GM18507 (cell line): ENCODE measurements around the gene IQSEC2.

Experiments used
- DNase-seq: peaks from one replicate; pipeline ENCODE4 v3.0.0; 2011; ENCODE audit warnings: low read depth; ENCODE audit not compliant: insufficient read length; ENCODE audit errors: extremely low spot score
- FAIRE-seq: peaks from 2 replicates; lab custom pipeline; 2011; peaks lifted over from hg19 to GRCh38; lab: Jason Lieb, UNC

Gene IQSEC2

DNA sequence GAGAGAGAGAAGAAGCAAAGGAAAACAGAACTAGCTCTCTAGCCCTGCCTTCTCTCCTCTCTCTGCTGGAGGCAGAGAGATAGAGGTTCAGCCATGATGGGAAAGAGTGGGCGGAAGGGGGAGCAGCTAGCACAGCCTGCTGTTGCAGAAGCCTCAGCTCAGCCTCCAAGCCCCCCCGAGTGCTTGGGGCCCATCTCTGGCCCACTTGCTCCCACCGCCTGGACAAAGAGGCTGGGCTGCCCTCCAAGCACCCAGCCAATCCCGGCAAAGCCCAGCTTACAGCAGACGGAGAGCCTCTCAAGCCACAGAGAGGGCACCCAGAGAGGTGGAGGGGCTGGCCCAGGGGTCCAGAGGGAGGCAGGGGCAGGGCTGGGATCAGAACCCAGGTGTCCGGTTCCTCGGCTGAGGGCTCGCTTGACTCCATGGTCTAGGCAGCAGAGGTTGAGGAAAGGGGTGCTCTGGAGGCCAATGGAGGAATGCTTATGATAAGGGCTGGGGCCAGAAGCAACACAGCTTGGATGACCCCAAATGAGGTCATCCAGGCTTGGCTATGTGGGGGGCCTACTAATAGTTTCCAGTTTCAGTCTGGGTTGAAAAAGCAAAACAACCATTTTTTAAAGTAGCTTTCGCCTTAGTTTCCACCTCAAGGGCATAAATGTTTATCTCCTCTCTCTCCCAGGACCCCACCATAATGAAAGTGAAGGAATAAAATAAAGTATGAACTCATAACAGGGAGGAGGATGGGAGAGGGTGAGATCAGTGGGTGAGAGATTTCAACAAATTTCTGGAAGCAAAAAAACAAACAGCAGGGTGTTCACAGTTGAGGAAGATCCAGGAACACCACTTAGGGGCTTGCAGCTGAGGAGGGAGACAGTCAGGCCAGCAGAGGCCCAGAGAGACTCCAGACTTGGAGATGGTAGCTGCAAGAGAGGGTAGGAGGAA, 24.9 kb upstream of the IQSEC2 start:
- DNase-seq (no peak), FAIRE-seq (no peak)

DNA sequence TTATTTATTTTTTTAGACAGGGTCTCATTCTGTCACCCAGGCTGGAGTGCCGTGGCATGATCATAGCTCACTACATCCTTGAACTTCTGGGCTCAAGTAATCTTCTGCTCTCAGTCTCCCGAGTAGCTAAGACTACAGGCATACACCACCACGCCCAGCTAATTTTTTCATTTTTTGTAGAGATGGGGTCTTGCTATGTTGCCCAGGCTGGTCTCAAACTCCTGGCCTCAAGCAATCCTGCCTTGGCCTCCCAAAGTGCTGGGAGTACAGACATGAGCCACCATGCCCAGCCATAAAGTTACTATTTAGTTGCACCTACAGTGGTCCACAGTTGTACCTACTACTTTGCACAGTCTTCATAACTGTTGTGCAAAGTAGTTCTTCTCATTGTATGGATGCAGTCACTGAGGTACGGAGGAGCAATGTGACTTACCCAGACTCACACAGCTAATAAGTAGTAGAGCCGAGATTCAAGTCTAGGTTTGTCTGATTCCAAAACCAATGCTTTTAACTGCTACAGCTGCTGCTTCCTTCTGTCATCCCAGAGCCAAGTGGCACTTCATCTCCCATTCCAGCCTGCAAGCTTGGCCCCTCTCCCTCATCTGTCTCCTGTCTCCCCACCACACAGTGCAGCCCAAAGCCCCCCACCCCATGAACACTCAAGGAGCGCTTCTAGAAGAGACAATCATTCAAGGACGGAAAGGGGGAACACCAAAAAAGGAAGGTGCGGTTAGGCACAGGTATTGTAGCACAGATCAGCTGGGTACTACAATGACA, 24.0 kb upstream of the IQSEC2 start:
- no peak for FAIRE-seq
- no peak for DNase-seq

DNA sequence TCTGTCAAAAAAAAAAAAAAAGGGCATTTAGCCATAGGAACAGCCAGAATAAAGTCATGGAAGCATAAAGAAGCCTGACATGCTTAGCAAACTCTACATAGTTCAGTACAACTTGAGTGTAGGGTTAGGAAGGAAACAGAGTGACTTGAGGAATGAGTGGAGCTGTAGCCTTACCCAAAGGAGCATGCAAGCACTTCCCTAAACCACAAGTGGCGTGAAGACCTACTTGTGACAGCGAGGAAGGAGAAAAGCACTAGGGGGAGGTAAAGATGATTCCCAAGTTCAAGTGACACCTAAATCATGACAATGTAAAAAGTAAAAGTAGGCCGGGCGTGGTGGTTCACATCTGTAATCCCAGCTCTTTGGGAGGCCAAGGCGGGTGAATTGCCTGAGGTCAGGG, 21.8 kb upstream of the IQSEC2 start:
- DNase-seq (no peak), FAIRE-seq (no peak)

DNA sequence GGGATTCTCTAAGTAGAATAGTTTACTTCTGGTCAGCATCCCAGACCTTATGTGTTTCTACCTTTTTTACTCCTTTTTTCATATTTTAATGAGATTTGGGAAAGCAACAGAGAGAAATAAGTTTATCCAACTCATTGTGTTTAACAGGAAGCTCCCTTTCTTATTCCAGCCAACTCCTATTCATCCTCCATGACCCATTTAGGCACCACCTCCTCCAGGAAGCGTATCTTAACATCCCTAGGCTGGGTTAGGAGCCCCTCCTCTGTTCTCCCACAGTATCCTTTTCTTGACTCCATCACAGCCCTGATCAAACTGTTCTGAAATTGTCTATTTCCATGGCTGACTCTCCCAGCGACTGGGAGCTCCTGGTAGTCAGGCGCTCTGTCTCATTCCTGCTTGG, 18.8 kb upstream of the IQSEC2 start:
- FAIRE-seq, result no peak
- no peak for DNase-seq

DNA sequence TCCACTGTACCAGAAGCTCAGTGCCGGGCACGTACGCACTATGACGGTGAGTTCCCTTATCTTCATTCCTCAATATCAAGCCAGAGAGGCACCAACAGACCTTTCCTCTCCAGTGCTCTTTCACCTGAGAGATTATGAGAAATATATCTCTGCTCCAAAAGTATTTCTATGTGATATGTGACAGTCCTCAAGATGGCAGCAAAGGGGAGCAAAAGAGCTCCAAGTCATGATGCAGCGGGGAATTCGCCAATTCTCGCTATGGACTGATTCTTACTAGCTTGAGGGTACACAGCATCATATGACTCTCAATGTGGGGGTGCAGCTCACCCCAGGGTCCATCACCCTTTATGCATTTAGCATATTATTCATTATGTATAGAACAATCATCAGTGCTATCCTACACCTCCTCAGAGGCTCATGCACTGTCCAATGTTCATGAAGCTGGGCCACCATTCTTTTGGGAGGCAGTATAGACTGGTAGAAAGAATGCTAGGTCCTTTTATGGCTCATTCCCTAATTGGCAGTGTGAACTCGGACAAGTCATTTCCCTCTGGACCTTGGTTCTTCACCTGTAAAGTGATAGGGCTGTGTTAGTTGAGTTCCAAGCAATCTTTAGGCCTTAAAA, 12.8 kb upstream of the IQSEC2 start:
- no peak for DNase-seq
- FAIRE-seq, result no peak

DNA sequence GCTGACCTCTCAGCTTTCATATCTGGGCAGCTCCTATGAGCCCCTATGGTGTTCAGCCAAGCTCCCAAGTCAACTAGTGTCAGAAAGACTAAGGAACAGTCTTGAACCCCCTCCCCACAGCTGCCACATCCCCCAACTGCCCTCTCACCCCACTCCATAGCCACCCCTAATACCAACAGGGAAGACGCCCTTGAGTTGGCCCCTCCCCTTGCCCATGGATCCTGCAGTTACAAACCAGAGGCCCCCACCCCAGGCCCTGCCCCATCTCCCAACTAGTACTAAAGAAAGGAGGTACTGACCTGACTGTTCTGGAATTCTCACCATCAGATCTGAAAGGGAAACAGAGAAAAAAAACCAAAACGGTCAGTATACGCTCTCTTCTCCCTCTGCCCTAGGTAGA, 10.2 kb upstream of the IQSEC2 start:
- no peak for DNase-seq
- FAIRE-seq, result no peak

DNA sequence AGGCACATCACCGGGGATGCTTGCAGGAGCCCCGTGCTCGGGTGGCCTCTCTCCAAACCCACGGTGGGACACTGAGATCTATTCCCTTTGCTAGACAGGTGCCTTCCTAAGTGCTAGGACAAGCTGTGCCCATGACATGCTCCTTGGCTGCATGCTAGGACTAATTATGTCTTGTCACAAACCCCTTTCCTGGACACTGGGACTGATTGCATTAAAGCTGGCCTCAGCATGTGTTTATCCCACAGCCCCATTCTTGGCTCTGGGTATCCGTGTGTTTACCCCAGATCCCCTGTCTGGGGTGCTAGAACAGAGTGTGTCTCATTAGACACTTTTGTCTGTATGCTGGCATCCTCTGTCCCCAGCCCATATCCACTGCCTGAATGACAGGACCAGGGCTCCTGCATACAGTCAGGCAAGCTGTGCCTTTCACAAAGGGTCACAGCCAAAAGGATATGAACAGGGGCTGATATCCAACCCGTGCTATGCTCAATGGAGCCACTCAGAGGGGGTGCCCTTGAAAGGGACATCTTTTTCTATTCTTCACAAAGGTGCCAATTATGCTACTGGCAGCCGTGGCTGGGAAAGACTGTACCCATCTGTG, 9.2 kb upstream of the IQSEC2 start:
- DNase-seq (no peak), FAIRE-seq (no peak)

DNA sequence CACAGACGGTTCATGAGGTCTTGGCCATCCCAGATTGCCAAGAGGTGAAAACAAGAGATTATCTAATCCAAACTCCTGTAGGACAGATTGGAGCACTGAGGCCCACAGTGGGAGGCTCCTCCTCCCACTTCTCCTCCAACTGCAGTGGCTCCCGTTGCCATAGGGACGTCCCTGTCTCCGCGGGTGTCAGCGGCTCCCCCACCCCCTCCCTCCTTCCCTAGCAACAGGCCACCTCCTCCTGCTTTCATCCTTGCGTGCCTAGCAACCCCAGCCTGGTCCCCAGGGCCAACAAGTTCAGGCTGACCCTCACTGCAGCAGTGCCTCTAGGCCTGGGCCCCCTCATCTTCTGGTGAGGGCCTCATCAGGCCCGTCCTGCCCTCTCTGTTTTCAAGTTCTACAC, 6.8 kb upstream of the IQSEC2 start:
- DNase-seq, result no peak
- no peak for FAIRE-seq

DNA sequence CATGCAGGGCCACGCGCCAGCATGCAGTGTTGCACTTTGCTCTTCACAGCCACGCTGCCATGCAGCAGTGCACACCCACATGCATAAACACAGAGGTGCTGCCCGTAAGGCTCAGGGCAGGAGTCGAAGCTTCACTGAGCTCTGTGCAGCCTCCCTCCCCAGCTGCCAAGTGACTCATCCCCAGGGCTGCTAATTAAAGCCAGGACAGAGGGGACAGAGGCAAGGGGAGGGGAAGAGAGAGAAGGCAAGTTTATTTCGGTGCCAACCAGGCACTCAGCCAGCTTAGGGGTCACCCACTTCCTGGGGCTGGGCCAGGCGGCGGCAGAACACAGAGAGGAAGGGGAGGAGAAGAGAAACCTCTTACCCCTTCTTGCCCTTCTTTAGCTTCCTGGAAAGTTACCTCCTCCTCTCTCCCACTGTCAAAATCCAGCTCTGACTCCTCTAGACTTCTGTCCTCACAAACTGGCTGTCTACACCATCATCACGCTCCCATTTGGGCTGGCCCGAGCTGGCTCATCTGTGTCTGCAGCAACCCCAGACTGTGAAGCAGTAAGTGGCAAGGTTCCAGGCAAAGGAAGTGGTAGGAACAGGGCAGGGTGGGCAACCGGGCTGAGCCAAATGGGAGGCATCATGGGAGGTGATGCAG, 6.2 kb upstream of the IQSEC2 start:
- peak; percentile 26 for FAIRE-seq
- no peak for DNase-seq

DNA sequence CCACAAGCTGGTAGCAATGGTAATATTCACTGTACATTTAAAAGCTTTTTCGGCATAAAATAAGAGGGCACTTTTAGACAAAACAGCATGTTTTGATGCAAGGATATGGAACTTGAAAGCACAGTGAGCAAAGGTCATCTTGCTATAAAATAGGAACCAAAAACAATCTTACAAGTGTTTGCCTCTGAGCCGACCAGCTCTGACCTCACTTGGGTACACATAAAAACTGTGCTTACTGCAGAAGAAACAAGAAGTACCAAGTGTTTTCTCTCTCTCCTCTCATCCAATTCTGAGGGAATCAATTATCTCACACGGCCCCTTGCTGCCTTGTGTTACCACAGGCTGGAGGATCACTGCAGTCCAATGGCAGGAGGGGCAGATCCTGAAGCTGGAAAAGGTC, 4.8 kb upstream of the IQSEC2 start:
- no peak for FAIRE-seq
- DNase-seq, result no peak

DNA sequence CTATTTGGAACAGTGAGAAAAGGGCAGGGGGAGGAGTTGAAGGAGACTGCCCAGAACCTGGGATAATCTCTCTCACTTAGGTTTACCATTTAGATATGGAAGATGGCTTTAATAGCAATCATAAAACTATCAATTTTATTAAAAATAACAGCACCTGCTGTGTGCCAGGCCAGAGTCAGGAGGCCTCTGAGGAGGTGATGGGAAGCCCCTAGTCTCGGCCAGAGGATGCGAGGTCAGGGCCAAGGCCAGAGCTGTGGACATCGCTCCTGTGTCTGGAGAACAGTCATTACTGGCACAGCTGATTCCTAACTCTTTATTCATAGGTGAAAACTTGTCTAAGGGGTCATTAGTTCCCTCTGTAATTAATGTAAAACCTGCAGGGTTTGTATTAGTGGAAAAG, 4.2 kb upstream of the IQSEC2 start:
- no peak for FAIRE-seq

DNA sequence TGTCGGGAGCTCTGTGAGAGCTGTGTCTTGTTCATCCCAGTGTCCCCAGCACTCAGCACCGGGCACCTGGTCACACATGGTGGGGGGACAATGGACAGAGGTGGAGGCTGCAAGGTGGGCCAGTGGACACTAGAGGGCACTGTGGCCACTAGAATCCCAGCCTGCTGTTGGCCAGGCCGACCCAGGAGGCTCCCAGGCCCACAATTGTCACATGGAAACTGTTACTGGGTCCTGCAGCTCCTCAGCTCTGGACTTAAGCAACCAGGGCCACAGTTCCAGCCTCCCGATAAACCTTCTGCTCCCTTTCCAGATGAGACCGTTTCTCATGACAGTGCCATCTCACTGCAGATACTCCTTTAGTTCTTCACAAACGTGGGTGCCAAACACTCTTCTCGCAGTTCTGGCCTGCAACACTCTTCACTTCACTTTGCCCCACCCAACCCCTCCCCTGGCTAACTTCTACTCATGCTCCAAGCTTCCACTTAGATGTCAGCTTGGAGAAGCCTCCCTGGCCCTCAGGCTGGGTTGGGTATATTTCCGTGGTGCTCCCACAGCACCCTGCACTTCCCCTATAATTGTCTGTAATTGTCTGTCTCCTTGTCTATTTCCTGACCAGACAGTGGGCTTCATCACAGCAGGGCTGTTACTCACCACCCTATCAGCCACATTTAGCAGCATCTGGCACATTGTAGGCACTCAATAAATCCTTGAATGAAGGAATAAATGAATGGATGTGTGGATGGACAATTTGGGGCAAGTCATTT, 3.5 kb upstream of the IQSEC2 start:
- FAIRE-seq (peak; percentile 77), DNase-seq (peak; percentile 5)

More for the DNA sequence above, 4.2 kb upstream of the IQSEC2 start:
- DNase-seq, result no peak

DNA sequence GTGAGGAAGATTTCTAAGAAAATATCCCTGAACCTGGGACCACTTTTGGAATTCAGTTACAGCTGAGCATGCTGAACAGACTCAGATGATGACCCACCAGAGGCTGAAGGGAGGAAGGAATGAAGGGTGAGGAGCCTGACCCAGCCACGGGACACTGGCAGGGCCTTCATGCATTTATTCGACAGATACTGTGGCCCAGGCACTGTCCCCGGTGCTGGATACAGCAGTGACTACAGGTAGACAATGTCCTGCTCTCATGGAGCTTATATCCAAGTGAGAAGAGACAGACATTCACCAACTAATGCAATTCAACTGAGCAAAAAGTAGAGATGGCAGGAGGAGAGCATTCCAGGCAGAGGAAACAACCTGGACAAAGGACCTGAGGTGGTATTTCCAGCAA, 2.2 kb upstream of the IQSEC2 start:
- DNase-seq (no peak), FAIRE-seq (no peak)

DNA sequence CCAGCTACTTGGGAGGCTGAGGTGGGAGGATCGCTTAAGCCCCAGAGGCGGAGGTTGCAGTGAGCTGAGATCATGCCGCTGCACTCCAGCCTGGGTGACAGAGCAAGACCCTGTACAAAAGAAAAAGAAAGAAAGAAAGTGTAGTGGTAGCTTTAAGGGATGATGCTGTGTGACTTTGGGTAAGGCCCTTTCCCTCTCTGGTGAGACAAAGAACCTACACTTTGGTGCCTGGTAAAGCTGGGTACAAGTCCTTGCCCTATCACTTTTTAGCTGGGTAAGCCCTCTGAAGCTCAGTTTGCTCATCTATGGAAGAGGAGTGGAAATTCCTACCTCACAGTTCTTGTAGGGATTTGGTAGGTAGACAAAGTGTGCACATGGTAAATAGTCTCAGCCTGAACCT, 1.7 kb upstream of the IQSEC2 start:
- DNase-seq (no peak), FAIRE-seq (no peak)

DNA sequence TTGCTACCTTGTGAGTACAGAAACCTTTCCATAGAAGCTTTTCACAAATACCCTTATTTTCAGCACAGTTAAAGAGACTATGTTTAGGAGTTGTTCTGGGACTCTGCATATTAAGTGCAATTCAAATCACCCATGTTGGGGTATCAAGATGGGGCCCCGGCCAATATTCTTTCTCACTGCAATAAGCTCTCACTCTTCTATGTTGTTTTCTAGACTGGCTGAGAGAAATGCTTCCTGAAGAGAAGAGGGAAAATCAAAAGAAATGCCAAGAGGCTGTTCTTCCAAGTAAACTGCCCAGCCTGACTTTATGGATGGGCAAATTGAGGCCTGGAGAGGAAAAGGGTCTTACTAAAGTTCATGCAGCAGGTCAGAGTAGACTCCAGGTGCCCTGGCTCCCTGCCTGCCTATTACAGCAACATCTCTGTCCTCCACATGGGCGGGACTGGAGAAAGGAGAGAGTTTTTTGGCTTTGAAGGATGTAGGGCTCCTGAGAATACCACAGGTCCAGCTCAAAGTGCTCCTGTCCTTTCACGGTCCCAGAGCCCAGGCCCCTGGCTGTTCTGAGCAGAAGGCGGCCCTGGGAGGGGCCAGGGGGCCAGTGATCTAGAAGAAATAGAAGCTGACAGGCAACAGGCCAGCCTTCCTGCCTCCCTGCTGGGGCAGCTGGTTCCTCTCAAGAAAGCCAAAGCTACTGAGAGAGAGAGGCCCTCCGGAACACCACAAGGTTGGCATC, 745 bp upstream of the IQSEC2 start:
- DNase-seq (no peak), FAIRE-seq (no peak)

DNA sequence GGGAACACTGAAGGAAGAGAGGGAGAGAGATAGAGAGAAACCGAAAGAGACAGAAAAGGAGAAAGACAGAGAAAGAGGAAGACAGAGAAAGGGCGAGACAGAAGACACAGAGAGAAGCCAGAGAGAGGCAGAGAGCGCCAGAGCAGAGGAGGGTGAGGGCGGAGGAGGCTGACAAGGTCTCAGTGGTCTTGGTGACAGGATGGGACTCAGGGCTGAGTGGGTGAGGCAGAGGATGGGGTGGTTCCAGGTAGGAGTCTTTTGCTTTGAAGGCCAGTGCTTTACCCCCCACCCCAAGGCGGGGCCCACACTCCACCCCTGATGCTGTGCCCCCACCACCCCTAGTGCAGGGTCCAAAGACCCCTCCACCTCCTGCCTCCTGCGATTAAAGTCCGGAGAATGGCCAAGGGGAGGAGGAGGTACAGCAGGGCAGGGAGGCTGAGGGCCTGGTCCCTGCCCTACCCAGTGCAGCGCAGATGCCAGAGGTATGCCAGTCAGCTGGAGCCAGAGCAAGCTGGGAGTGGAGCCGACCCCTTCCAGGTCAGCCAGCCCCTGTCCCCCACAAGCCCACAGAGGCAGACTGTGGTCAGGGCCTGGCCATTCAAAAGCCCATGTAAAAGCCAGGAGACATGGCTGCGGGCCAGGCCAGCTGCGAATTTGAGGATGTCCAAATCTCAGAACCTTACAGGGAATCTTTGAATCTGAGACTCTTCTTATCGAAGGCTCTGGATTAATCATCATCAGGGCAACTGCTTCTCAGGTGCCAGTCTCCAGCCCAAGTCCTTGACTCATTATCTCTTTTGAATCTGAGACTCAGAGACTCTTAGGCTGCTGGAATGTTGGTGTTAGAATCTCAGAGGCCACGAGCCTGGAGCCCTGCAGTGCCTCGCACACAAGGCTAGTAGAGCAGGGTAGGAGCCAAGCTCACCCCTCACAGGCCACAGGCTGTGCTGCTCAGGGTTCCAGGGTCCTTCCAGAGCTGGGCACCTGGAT, 758 bp downstream of the IQSEC2 start:
- no peak for FAIRE-seq
- no peak for DNase-seq
